Glutamatergic neuron (in vitro differentiated cells): ENCODE measurements around the gene PRR35. TPM values are rescaled to one million over a fixed set of nuclear protein-coding genes. Genes with fewer than 3 reads are reported as not detected.
A peak's percentile ranks its signal among the peaks of the same experiment; 100 is the strongest.

Source experiments
- DNase-seq: peaks from one replicate; pipeline ENCODE4 v3.0.0; 2022
- H3K27ac Mint-ChIP-seq: one replicate; pipeline ENCODE4 v1.8.0; 2020; ENCODE audit warnings: mild to moderate bottlenecking, mixed read lengths, inconsistent platforms; ENCODE audit not compliant: unreplicated experiment
- H3K27me3 Mint-ChIP-seq: one replicate; pipeline ENCODE4 v1.8.0; 2020; ENCODE audit warnings: mild to moderate bottlenecking, moderate library complexity, mixed read lengths, inconsistent platforms; ENCODE audit not compliant: unreplicated experiment
- H3K36me3 Mint-ChIP-seq: one replicate; pipeline ENCODE4 v1.8.0; 2020; ENCODE audit warnings: mild to moderate bottlenecking, mixed read lengths, inconsistent platforms; ENCODE audit not compliant: unreplicated experiment
- H3K4me1 Mint-ChIP-seq: one replicate; pipeline ENCODE4 v1.8.0; 2020; ENCODE audit warnings: mild to moderate bottlenecking, low read depth, mixed read lengths, inconsistent platforms; ENCODE audit not compliant: unreplicated experiment
- H3K4me3 Mint-ChIP-seq: one replicate; pipeline ENCODE4 v1.8.0; 2020; ENCODE audit warnings: mild to moderate bottlenecking, mixed read lengths, inconsistent platforms; ENCODE audit not compliant: unreplicated experiment
- H3K9me3 Mint-ChIP-seq: one replicate; pipeline ENCODE4 v1.8.0; 2020; ENCODE audit warnings: mild to moderate bottlenecking, moderate library complexity, mixed read lengths, inconsistent platforms; ENCODE audit not compliant: unreplicated experiment
- CTCF ChIP-seq: fragments of 200-600 bp; sonication (generic); IDR thresholded peaks from one replicate; pipeline ENCODE4 v1.5.0; 2021; ENCODE audit not compliant: partially characterized antibody, unreplicated experiment
- total RNA-seq: library from RNA; stranded (reverse); fragmentation: NEBNext Ultra II Directional; extraction: Animal tissue kit (Norgen Biotek cat#: 25700); gene quantifications from one replicate; pipeline ENCODE4 v1.2.1, GENCODE V29; 2021; ENCODE audit not compliant: unreplicated experiment

PRR35 gene
- total RNA-seq, 1 donor from 2014 or later, result not detected

- Mint-ChIP-seq H3K27me3 (peaks cover 9% of the 10 kb centered on the region), H3K9me3 (peaks cover 19% of the 10 kb centered on the region), H3K4me3 (no peak overlapping the region), H3K36me3 (no peaks in the 10 kb centered on the region), H3K27ac (no peak overlapping the region), H3K4me1 (peaks cover 7% of the 10 kb centered on the region)
- DNase-seq, result no peak
- TF ChIP-seq CTCF, result no peak
Observed at GRCh38 chr16:521381-522210, 38.6 kb upstream of the PRR35 start.

GRCh38 chr16:522320-523096 is 37.7 kb upstream of the PRR35 start:
- Mint-ChIP-seq H3K4me1 (peaks cover 8% of the 10 kb centered on the region), H3K9me3 (peaks cover 19% of the 10 kb centered on the region), H3K36me3 (no peaks in the 10 kb centered on the region), H3K4me3 (no peak overlapping the region), H3K27ac (peak overlapping the region; percentile 48), H3K27me3 (peaks cover 9% of the 10 kb centered on the region)
- no peak for TF ChIP-seq CTCF
- no peak for DNase-seq

GRCh38 chr16:523097-523741 is 37.0 kb upstream of the PRR35 start:
- Mint-ChIP-seq H3K4me3 (no peak overlapping the region), H3K36me3 (no peaks in the 10 kb centered on the region)

GRCh38 chr16:524274-525040 is 35.7 kb upstream of the PRR35 start:
- H3K4me3 Mint-ChIP-seq, result no peak overlapping the region

More at GRCh38 chr16:523097-523741, 37.0 kb upstream of the PRR35 start:
- TF ChIP-seq CTCF, result no peak
- H3K9me3 Mint-ChIP-seq, result peaks cover 19% of the 10 kb centered on the region
- peak overlapping the region; percentile 48 for H3K27ac Mint-ChIP-seq
- peaks cover 9% of the 10 kb centered on the region for H3K27me3 Mint-ChIP-seq
- no peak for DNase-seq
- H3K4me1 Mint-ChIP-seq, result peaks cover 8% of the 10 kb centered on the region

More at GRCh38 chr16:524274-525040, 35.7 kb upstream of the PRR35 start:
- H3K27me3 Mint-ChIP-seq, result peaks cover 13% of the 10 kb centered on the region
- H3K4me1 Mint-ChIP-seq, result peaks cover 11% of the 10 kb centered on the region
- H3K9me3 Mint-ChIP-seq, result peaks cover 23% of the 10 kb centered on the region
- no peak for TF ChIP-seq CTCF
- H3K36me3 Mint-ChIP-seq, result no peaks in the 10 kb centered on the region
- H3K27ac Mint-ChIP-seq, result no peak overlapping the region
- DNase-seq, result no peak
